Skin epidermis (tissue), 12 donors: ENCODE data around the gene TLE2.
A peak's percentile ranks its signal among the peaks of the same experiment; 100 is the strongest.
"Not testable (repeated sequence)": the region's sequence is repeated elsewhere in the genome, so short reads cannot be mapped to it uniquely, and the experiment has no call there.

ENCODE experiments used
- H3K27ac ChIP-seq, 21 experiments: fragments of 200-600 bp; sonication (generic) in 11 of 21; one replicate each; pipeline ENCODE4 v1.5.0; 2020; ENCODE audit warnings: mild to moderate bottlenecking in 3 of 21, inconsistent platforms in 2 of 21, moderate library complexity in 2 of 21
- H3K4me3 ChIP-seq, 7 experiments: fragments of 200-600 bp; sonication (generic) in 2 of 7; one replicate each; pipeline ENCODE4 v1.5.0; 2020; ENCODE audit warnings: inconsistent platforms in 2 of 7, mild to moderate bottlenecking in 2 of 7, moderate library complexity in 1 of 7

Gene TLE2

DNA sequence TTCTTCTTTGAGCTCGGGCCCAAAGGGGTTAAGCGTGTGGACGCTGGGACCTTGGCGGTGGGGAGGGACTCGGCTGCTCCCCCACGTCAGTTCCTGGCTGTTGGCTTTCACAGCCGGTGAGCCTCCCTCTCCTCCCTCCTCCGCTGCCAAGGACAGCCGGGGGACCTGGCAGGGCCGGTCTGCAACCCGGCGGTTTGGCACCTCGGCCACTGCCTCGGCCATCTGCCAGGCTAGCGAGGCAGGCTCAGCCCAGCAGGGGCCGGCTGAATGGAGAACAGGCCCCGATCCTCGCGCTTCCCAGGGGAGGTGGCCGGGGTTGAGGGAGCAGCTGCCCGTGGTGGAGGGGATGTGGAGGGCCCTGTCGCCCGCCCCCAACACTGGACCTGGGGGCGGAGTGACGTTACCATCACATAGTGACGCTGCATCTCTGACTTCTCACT, 28.2 kb upstream of the TLE2 start:
- no peak overlapping the region for H3K4me3 ChIP-seq
- H3K27ac ChIP-seq, result peak overlapping the region in 11 of 21 experiments; percentile 2 to 80 (median 61)

DNA sequence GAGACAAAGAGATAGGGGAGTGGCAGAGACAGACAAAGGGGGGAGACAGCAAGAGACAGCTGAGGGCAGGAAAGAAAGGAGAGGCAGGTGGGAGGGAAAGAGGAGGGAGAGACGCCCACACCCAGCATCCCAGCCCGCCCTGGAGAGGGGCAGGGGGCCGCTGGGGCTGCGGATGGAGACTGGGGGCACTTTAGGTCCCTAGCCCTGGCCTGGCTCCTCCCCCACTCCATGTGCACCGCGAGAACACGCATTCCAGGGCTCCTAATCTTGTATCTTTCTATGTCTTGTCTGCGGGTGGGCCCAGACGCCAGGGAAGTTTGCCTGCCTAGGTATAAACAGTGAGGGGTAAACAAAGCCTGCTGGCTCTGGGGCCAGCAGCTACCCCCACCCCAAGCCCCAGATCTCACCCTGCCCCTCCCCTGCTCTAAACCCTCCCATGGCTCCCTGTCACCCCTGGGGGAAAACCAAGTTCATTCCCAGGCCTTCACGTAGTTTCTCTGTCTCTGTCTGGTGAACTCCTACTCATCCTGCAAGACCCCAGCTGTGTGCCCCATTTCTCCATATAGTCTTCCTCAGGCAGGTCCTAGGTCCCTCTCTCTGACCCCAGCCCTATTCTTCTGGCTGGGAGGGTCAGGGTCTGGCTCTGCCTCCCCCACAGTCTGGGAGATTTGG, 27.5 kb upstream of the TLE2 start:
- H3K4me3 ChIP-seq, result no peak overlapping the region
- peak overlapping the region in 10 of 21 experiments; percentile 47 to 85 (median 72) for H3K27ac ChIP-seq

DNA sequence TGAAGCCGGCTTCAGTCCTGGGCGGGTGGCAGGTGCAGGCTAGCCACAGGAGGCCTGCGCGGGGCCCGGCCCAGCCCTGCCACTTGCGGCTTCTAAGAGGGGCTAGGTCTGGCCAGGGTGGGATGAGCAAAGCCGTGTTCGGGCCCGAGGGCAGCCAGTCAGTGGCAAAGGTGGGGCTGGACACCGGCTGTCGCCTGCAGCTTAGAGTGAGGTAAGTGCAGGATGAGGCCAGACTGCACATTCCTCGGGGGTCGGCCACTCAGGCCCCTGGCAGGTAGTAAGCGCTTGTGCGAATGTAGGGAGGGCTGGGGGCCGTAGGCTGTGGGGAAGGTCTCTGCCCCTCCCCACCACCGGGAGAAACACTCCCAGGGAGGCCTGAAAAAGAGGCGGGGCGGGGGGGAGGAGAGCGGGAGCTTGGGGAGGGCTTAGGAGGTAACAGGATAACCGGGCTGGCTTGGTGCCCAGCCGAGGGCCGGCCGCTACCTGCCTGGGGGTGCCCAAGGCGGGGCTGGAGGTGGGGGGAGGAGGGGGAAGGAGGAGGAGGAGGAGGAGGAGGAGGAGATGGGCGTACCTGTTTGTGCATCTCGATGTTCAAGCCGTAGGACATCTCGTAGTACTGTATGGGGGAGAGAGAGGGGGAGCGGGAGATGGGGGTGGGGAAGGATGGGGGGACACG, 26.8 kb upstream of the TLE2 start:
- Histone ChIP-seq H3K4me3 (no peak overlapping the region), H3K27ac (peak overlapping the region in 19 of 21 experiments; percentile 4 to 85 (median 61))

DNA sequence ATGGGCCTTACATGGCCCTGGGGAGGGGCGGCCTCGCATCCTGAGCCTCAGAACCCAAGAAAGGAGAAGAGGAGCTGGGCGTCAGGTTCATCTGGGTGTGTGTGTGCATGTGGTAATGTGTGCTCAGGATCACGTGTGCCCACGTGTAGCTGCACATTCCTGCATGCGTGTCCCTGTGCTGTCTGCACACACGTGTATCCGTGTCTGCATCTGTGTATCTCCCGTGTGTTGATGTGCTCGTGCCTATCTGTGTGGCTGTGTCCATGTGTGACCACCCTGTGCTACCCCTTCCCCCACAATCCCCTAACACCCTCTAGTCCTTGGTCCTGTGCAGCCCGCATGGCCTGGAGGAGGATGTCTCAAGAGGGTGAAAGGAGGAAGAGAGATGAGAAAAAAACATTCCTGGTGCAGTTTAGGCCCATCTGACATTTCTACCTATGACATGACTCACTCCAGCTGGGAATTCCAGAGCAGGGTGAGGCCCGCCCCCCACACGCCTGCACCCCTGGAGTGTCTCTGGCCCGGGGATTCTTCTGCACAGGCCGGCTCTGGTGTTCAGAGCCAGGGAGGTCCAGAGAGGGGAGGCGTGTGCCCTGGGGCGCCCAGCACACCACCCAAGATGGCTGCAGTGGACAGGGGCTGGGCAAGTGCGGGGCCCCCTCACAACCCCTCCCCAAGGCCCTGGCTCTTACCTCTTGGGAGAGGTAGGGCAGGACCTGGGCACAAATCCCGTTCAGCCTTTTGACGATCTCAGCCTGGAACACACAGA, 26.1 kb upstream of the TLE2 start:
- H3K4me3 ChIP-seq, result no peak overlapping the region
- peak overlapping the region in 19 of 21 experiments; percentile 4 to 85 (median 58) for H3K27ac ChIP-seq

DNA sequence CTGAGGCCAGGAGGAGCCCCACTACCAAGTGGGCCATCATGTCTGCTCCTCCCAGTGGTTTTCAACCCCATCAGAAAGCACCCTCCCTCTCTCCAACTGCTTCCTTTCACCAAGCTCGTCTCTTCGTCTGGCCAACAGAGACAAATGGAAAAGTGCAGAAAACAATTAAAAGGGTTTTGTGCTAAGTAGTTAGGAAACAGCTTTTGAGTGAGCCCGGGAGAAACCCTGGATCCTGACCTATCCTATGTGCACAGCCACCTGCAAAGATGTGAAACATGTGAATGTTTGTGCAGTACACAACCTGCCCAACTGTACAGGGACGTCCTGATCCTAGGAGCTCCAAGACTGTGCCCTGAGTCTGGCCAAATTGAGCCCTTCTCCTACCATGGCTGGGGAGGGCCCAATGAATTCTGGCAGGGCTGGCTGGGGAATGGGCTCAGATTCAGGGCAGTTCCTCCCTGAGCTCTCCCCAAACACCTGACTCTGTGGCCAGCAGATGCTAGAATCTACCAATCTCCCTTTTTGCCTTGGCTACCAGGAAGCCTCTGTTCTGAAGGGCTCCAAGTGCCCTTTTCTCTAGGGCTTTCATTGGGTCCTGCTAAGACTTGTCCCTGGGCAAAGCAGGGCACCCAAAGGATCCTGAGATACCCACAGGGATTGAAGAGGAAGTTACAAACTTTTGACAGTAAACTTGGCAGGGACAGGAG, 25.3 kb upstream of the TLE2 start:
- no peak overlapping the region for H3K4me3 ChIP-seq
- H3K27ac ChIP-seq, result peak overlapping the region in 12 of 21 experiments; percentile 6 to 85 (median 48)

DNA sequence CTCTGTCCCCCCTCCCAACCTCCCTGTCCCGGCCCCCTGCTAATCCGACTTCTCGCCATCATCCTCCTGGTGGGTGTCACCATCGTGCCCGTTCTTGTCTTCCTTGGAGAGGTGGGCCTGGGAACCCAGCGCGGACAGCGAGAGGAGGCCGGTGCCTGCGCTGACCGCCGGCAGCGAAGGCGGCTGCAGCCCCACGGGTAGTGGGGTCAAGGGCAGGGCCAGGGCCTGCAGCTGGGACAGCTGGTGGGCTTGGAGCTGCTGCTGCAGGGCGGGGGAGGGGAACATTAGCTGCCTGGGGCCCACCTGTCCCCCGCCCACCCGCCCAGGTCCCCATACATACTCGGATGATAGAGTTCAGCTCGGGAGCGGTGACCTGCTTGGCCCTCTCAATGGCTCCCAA, 24.7 kb upstream of the TLE2 start:
- H3K4me3 ChIP-seq, result no peak overlapping the region
- peak overlapping the region in 6 of 21 experiments; percentile 29 to 62 (median 53) for H3K27ac ChIP-seq

DNA sequence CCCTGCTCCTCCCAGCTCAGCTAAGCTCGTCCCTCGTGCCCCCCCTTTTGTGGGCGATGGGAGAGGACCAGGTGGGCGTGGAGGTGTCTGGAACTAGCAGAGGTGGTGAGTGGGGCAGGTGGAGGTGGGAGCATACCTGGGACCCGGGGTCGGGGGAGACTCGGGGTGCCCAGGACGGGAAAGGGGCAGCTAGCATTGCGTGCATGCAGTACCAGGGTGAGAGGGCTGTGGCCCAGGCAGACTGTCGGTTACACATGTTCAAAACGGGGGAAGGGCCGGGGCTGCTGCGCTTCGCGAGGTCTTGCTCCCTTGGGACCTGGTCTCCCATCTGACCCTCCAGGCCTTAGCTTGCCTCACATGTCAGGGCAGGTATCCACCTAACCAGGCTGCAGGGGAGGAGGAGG, 24.1 kb upstream of the TLE2 start:
- Histone ChIP-seq H3K27ac (peak overlapping the region in 3 of 21 experiments; percentile 29 to 53 (median 50)), H3K4me3 (no peak overlapping the region)

DNA sequence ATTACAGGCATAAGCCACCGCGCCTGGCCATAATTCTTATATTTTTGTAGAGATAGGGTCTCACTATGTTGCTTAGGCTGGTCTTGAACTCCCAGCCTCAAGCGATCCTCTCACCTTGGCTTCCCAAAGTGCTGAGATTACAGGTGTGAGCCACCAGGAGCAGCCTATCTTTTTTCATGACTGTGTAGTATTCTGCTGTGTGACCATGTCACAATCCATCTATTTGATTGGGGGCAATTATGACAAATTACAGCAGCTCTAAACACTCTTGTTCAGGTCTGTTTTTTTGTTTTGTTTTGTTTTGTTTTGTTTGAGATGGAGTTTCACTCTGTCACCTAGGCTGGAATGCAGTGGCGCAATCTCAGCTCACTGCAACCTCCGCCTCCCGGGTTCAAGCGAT, 20.9 kb upstream of the TLE2 start:
- H3K27ac ChIP-seq, H3K4me3 ChIP-seq: not testable (repeated sequence)

DNA sequence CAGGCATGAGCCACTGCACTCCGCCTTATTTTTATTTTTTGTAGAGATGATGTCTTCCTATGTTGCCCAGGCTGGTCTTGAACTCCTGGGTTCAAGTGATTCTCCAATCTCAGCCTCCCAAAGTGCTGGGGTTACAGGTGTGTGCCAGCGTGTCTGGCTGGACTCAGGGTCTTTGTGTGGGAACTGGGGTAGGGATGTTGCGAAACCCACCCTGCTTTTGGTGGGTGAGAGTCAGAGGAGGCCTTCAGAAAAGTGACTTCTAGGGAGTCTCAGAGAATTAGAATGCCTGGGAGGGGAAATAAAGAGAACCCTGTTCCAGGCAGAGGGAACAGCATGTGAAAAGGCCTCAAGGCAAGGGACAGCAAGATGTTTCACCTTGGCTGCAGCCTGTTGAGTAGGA, 20.0 kb upstream of the TLE2 start:
- Histone ChIP-seq H3K27ac (no peak overlapping the region), H3K4me3 (no peak overlapping the region)

DNA sequence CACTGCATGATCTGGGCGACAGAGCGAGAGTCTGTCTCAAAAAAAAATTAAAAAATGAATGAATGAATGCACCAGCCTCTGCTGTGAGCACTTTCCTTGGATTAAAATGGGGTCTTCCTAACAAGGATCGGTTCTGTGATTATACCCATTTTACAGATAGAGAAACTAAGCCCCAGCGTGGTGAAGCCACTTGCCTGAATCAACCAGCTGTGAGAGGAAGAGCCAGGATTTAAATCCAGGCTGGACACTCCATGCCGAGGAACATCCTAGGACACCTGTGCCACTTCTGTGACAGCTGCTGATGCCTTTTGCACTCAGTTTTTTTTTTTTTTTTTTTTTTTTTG, 19.1 kb upstream of the TLE2 start:
- H3K27ac ChIP-seq, result peak overlapping the region in 5 of 21 experiments; percentile 33 to 86 (median 75)
- no peak overlapping the region for H3K4me3 ChIP-seq

DNA sequence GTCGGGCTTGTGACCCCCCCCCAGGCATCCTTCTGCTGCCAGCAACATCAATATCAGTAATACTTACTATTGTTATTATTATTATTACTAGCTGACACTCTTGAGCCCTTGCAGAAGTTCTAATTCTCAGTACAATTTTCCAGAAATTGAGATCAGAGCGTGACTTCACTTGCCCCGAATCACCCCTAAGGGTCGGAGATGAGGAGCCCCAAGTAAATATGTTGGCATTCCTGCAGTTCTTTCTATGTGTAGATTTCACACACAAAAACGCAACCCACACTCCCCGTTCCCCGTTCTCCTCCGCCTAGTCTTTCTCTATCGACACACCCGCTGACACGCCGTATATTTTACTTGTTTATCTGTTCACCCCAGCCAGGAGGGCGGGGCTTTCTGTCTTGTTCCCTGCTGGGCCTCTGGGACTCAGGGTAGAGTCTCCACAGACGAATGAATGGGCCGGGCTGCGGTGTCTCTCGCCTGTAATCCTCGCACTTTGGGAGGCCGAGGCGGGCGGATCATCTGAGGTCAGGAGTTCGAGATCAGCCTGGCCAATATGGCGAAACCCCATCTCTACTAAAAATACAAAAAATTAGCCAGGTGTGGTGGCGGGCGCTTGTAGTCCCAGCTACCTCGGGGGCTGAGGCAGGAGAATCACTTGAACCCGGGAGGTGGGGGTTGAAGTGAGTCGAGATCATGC, 18.6 kb upstream of the TLE2 start:
- Histone ChIP-seq H3K27ac (peak overlapping the region in 14 of 21 experiments; percentile 3 to 86 (median 68)), H3K4me3 (peak overlapping the region in 6 of 7 experiments; percentile 14 to 38 (median 28))

DNA sequence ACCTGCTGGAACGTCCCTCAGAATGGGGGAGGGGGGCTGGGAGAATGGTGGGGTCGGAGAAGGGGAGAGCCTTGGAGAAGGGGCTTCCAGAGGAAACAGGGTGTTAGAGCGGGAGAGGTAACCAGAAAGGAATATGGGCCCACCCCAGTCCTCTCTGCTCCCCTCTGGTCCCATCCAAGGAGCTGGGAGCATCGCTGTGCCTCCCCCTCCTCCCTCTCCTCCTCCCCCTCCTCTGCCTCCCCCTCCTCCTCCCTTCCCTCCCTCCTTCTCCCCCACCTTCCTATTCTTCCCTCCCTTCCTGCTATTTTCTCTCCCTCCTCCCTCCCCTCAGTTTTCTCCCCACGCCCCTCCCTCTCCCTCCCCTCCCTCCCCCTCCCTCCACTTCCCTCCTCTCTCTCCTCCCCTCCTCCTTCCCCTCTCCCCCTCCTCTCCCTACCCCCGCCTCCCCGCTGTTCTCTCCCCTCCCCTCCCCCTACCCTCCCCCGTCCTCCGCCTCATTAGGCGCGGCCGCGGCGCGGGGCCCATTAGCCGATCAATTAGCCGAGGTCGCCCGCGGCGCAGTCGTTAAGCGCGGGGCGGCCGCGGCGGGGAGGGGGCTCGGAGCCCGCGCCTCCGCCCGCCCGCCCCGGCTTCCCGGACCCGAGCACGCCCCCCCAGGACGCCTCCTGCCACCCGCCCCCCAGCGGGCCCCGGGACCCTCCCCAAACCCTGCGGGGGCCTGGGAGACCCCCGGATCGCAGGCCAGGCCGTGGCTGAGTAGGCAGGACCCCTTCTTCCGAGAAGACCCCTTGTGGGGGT, 17.8 kb upstream of the TLE2 start:
- peak overlapping the region in 14 of 21 experiments; percentile 3 to 86 (median 65) for H3K27ac ChIP-seq
- peak overlapping the region in 6 of 7 experiments; percentile 14 to 38 (median 28) for H3K4me3 ChIP-seq

DNA sequence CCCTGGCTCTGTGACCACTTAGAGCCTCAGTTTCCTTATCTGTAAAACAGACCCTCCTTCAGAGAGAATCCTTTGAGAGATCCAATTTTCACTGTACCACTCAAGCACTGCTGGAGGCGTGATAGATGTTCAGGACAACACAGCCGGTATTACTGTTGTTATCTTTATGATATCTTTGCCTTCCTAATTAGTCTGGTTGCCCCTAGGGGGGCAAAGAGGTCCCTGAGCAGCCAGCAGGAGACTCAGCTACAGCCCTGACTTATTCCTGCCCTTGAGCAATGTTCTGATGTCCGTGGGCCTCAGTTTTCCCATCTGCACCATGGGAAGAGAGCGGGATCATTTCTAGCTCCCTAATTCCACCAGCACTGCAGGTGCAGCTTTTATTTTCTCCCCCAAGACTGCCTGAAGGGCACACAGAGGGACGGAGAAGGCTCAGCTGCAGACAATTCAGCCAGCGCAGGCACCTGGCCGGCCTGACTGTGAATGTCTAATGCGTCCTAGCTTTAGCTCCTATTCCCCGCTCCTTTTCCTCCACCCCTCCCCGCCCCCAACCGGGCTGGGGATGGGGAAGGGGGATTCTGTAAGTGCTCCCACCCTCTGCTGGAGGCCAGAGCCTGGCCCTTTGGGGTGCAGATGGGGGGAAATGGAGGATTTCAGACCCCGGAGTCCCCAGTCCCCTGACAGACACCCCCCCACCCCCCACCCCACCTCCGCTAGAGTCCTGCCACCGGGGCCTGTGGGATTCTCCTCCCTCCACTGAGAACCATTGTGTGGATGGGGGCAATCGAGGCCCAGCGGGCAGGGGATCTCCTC, 17.0 kb upstream of the TLE2 start:
- peak overlapping the region in 5 of 21 experiments; percentile 16 to 75 (median 42) for H3K27ac ChIP-seq
- H3K4me3 ChIP-seq, result no peak overlapping the region

DNA sequence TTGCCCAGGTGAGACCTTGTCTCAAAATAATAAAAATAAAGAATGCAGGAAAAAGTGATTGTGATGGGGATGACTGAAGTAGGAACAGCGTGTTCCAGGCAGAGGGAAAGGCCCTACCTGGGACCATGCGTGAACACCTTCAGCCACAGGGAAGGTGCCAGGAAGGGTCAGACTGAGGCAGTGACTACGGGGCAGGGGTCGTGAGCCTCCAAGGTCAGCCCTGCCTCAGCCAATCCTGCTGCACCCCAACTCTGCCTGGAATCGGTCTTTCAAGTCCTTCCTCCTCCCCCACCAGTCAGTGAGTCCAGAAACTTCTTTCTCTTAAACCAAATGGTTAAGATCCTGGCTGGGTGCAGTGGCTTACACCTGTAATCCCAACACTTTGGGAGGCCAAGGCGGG, 16.1 kb upstream of the TLE2 start:
- Histone ChIP-seq H3K4me3 (no peak overlapping the region), H3K27ac (no peak overlapping the region)

DNA sequence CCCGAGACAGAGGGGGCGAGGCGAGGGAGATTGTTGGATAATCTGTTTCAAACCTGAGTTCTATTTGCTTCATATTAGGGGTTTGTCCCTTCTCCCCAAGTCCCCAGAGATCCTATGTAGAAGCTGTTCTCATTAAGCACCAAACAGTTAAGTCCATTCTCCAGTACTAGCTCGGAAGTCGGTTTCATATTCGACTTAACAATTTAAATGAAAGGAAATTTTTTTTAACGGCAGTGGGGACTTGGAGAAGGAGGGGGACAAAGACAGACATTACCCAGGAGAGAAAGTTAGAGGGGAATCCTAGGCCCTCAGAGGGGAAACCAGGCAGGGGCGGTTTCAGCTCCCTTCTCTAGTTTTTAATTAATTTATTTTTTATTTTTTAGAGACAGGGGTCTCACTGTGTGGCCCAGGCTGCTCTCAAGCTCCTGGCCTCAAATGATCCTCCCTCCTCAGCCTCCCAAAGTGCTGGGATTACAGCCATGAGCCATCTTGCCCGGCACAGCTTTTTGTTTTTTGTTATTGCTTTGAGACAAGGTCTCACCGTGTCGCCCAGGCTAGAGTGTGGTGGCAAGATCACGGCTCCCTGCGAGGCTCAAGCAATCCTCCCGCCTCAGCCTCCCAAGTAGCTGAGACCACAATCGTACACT, 13.7 kb upstream of the TLE2 start:
- Histone ChIP-seq H3K4me3 (no peak overlapping the region), H3K27ac (peak overlapping the region in 4 of 21 experiments; percentile 16 to 60 (median 60))

DNA sequence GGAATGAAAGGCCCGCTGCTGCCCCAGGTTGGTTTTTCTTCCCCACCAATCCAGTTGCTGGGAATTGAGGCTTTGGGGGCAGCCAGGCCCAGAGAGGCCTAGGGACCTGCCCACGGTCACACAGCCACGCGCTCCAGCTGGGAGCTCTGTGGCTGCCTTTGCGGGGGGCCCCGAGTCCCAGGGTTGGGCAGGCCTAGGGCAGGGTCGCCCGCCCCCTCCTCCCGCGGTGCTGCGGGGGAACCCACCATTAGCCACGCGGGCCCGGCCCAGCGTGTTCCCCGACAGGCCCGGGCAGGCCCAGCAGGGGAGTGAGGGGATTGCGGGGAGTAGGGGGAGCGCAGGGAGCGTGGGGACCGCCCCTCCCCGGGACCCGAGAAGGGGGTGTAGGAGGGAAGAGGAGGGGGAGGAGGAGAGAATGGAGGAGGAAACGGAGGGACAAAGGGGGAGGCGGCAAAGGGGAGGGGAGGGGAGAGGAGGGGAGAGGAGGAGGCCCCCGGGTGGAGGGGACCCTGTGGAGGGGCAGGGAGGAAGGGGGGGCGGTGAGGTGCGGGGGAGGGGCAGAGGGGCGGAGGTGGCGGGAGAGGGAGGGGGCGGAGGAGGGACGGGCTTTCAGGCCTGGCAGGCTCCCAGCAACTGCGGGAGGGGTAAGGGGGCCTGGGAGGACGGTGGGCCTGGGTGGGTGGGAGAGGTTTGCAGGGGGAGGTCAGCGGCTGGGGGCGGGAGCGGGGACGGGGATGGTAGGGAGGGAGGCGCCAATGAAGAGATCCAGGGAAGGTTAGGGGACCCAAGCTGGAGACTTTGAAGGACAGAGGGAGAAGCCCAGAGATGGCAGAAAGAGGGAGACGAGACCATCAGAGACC, 12.9 kb upstream of the TLE2 start:
- Histone ChIP-seq H3K27ac (peak overlapping the region in 3 of 21 experiments; percentile 16 to 60 (median 60)), H3K4me3 (no peak overlapping the region)
